ENCODE results near the gene NPTN. TPM values are rescaled to one million over a fixed set of nuclear protein-coding genes. Genes with fewer than 3 reads are reported as not detected.
"Not testable (repeated sequence)": the region's sequence is repeated elsewhere in the genome, so short reads cannot be mapped to it uniquely, and the experiment has no call there.

The NPTN gene
- 73.7 TPM for polyA plus RNA-seq (ENCODE audit: insufficient read length)

DNA sequence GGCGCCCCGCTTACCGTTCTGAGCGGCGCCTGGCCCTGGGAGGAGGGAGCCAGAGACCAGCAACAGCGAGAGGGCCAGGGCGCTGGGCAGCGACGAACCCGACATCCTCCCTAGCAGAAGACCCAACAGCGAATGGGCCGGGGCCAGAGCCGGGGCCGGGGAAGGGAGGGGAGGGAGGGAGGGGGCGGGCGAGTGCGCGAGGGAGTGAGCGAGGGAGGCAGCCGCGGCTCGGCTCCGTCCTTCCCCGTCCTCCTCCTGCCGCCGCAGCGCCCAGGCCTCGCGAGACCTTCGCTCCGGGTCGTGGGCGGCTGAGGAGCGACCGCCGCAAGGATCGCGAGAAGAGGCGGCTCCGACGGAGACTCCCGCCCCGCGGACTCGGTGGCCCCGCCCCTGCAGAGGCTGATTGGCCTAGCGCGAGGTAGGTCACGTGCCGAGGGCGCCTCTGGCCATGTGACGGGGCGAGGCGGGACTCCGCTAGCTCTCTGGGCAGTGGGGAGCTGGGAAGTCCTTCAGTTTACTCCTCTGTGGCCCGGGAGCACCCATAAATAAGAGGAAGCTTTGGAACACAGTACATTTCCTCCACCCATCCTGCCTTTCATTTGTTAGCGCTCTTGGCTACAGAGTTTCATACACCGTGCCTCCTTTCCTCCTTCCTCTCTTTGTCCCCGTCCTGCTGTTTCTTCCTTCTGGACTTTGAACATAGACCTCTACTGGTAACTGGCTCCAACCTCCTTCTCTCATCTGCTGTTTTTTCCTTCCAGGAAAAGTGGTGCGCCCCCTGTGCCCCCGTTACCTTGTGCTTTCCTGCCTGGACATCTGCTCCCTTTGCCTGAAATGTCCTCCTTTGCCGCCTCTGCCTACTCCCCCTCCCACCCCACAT, at the start of gene NPTN:
TSS of gene NPTN (minus strand) at position 279 of the 880 bp plus-strand sequence. CDS start at position 105, 174 bp downstream.
- peak; percentile 91 for DNase-seq (ENCODE audit: low read depth)

DNA sequence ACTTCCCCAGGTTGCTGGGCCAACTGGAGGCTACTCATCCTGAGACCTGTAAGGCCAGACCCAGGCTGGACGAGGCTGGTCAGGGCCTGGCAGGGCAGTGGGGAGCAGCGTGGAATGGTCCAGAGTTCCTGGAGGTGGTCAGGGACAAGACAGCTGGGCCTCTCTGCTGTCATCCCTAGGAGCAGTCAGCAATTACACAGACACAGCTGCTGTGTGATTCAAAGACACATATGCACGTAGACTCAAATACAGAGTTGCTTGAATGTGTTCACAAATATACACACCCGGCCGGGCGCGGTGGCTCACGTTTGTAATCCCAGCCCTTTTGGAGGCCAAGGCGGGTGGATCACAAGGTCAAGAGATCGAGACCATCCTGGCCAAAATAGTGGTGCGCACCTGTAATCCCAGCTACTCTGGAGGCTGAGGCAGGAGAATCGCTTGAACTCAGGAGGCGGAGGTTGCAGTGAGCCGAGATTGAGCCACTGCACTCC, 49.5 kb upstream of the NPTN start:
- DNase-seq (ENCODE audit: low read depth), result no peak

DNA sequence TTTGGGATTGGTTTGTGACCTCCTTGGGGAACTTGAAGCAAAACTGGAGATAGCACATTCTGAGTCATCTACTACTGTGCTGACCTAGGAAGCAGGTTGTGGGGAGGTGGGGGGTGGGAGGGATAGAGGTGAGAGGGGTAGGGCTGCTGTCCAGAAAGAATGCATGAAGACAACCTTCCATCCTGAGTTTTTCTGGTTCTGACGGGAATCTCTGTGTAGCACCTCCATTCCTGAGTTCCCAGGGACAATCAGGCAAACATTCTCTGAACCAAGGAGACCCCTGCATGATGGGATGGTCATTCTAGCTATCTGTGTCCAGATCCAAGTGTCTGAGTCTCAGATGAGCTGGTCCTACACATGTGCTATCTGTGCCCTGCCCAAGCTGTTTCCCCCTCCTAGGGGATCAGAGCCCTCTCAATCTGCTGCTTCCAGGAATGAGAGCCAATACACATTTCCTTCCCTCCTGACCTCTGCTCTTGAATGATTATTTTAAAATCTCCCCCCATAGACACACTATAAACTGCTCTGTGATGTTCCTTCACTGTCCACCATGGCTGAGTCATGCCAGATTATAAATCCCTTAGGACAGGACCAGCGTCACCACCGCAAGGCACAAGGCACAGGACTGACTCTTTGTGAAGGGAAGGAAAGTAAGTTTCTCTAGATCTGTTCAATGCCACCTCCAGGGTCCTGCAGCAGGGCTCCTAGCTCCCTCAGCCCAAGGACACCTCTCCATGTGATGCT, 48.8 kb upstream of the NPTN start:
- DNase-seq (ENCODE audit: low read depth), result no peak

DNA sequence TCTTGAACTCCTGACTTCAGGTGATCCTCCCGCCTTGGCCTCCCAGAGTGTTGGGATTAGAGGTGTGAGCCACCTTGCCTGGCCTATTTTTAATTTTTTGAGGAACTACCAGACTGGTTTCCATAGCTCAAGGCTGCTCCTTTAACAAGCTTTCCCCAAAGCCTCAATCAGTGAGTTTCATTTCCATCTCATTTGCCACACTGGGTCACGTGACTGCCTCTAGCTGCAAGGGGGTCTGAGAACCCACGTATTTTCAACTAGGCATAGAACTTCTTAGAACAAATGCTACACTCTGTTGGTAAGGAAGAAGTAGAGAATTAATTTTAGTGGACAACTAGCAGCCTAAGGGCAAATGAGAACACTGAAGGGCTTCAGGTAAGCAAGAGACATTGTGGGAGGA, 47.9 kb upstream of the NPTN start:
- DNase-seq (ENCODE audit: low read depth), result no peak

DNA sequence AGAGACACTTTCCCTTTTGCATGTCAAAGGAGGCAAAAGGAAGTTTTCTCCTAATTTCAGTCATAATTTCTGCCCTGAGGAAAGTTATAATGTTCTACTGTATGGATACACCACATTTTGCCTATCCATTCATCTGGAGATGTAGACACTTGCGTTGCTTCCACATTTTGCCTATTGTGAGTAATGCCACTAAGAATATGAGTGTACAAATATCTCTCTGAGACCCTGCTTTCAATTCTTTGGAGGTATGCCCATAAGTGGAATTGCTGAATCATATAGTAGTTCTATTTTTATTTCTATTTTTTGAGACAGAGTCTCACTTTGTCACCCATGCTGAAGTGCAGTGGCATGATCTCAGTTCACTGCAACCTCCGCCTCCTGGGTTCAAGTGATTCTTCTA, 47.4 kb upstream of the NPTN start:
- no peak for DNase-seq (ENCODE audit: low read depth)

DNA sequence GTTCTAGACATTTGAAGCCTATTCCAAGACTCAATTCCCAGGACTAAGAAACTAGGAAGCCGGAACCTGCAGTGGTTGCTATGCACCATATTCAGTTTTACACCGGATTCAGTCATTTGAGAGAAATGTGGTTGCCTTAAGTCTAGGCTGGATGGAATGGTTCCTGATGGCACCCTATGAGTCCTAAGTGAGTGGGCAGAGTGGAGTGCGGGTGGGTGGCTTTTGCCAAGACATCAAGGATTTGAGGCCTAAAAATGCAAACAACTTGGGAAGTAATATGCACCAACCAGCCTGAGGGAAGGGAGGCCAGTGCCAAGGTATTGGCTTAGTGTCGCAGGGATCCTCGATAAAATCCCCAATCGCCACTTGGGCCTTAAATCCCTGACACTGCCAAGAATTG, 46.8 kb upstream of the NPTN start:
- DNase-seq (ENCODE audit: low read depth), result no peak

DNA sequence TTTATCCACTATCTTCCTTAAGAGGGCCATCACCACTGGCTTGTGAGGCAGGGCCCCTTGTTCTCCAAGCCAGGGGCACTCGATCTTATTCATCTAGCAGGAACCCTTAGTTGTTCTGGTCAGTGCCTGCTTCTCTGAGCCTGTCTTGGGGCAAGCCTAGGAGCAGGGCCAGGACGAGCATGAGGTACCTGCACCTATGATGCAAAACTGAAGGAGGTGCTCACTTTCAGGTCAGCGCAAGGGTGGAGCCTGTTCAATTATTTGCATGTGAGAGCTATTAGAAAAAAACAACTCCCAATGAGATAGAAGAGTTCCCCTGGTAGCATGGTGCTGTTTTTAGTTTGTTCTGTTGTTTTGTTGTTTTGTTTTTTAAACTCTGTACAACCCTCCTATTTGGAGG, 46.0 kb upstream of the NPTN start:
- no peak for DNase-seq (ENCODE audit: low read depth)

DNA sequence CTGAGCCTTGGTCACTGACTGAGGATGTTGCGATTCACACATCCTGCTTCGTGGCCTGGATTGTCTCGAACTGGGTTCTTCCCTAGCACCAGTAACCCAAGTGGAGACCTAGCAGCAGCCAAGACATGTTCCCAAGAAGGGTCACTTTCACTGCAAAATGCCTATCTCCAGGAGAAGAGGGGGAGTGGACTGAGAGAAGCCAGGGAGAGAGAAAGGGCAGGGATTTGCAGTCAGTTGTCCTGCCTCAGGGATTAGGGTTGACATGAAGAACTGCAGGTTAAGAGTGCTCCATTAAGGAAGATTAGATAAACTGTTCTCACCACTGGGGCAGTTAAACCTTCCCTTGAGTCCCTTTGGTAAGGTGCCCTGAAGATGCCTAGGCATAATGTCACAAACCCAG, 45.3 kb upstream of the NPTN start:
- no peak for DNase-seq (ENCODE audit: low read depth)

DNA sequence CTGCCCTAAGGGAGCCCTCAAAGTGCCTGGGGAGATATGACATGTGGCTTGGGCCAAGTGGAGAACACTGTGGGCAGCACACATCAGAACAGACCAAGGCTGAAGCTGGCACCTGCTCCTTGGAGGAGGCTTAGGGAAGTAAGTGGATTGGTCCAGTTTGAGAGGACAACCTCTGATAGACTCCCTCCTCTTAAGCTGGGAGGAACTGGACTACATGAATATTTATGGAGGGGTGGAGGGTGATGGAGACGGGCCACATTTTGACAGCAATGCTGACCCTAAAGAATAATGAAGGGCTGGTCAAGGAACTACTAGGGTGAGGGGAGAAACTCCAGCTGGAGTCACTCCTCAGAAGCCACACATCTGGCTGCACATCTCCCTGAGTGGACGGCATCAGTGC, 44.5 kb upstream of the NPTN start:
- DNase-seq (ENCODE audit: low read depth), result no peak

DNA sequence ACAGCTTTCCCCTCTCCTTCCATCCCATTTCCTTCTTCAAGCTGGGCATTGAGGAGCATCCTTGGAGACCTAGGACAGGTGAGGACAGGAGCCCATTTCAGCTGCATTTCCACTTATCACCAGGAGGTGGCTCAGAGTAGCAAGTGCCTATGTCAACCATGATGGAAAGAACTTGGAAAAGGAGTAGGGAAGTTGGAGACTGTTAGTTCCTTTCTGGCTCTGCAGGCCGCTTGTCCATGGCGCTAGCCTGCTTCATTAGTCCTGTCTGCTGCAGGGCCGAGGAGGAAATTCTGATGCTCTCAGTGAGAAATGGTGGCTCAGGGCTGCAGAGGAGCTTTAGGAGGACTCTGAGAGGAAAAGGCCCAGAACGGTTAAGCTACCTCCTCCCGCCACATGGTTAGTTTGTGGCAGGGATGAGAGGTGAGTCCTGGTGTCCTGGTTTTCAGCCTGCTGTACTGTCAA, 44.0 kb upstream of the NPTN start:
- peak; percentile 74 for DNase-seq (ENCODE audit: low read depth)

DNA sequence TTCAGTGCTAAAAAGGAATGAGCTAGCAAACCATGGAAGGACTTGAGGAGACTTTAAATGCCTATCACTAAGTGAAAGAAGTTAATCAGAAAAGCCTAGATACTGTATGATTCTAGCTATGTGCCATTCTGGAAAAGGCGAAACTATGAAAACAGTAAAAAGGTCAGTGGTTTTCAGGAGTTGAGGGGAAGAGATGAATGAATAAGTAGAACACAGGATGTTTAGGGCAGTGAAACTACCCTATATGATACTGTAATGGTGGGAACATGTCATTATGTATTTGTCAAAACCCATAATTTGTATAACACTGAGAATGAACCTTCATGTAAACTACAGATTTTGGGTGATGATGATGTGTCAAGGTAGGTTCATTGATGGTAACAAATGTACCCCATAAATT, 41.4 kb upstream of the NPTN start:
- DNase-seq (ENCODE audit: low read depth), result no peak

DNA sequence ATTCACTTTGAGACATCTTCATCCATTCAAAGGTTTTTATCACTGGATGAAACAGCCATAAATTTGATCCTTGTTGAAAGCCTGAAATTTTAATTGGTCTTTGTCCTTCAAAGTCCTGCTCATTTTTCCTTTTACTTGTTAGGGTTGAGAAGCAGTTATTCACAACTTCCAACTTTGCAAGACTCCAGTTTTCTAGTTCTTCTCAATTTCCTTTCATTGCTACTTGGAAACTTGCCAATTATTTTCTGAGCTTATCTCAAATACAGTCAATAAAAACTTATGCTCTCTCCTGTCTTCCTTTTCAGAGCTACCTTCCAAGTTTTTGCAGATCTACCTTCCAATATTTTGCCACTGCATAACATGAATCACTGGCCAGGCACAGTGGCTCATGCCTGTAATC, 27.3 kb upstream of the NPTN start:
- DNase-seq (ENCODE audit: low read depth), result no peak

DNA sequence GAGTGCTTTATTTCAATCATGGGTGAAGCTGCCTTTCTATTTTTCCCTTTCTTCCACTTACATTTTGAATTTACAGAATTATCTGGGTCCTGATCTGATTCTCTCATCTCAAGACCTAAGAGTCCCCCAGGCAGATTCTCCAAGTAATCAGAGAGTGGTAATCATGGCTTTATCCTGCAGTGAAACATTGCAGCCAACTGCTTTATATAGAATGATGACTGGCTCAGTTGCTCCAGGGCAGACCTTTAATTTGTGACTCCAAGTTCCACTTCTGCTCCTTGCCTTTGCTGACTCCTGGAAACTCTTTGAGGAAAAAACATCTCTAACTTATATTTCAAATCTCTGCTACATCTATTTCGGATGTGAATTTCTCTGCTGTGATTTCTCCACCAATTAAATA, 25.5 kb upstream of the NPTN start:
- no peak for DNase-seq (ENCODE audit: low read depth)

DNA sequence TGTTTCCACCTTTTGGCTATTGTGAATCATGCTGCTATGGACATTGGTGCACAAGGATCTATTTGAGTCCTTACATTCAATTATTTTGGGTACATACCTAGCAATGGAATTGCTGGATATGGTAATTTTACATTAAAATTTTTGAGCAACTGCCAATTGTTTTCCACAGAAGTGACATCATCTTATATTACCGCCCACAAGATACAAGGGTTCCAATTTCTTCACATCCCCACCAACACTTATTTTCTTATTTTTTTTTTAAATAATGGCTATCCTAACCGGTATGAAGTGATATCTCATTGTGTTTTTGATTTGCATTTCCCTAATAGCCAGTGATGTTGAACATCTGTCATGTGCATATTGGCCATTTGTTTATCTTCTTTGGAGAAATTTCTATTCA, 22.5 kb upstream of the NPTN start:
- no peak for DNase-seq (ENCODE audit: low read depth)

DNA sequence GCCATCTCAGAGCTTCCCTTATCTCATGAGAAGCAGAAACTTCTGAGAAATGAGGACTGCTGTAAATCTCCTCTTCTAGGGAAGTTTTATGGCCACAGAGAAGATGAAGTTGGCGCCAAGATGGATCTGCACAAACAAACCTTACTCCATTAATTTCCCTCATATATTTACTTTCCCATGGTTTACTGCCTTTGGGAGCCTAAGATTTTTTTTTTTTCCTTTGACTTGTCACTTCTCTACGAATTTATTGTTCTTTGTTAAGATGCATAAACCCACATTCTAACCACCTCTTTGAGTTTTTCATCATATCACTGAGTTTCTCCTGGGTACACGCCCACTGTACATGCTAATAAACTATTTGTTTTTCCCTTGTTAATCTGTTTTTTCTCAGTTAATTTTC, 21.5 kb upstream of the NPTN start:
- no peak for DNase-seq (ENCODE audit: low read depth)

DNA sequence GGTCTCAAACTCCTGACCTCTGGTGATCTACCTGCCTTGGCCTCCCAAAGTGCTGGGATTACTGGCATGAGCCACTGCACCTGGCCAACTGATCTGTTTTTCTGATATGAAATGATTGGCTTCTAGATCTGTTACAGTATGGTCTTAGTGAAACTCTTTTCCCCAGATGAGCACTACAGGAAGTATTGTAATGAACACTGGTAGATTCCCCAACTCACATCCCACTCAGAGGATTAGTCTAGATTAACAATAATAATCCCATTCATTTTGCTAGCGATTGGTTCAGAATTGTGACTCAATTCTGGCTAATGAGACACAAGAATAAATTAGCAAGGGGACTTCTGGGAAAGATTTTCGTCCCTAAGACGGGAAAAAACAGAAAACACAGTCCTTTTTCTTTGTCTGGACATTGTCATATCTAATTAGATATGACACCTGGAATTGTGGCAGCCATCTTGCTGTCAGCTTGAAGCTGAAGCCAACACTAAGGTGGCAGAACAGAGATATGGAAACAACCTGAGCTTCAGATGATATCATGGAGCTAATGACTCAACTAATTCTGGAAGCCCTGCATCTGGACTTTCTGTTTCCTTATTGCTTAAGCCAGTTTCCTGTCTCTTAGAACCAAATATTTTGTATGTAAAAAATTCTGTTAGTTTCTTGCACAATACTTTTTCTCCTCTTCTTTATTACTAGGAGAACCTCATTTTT, 17.4 kb upstream of the NPTN start:
- DNase-seq (ENCODE audit: low read depth), result no peak

DNA sequence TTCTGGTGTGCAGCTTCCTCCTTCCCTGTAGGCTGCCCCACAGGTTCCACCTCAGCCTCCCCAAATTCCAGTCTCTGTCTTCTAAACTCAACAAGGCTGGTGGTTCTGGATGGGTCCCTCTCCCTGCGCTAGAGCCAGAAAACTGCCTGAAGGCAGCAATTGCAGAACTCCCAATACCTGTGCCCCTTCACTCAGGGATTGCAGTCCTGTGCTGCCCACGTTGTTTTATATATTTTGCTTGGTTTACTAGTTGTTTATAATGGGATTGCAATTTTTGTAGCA, 14.8 kb upstream of the NPTN start:
- DNase-seq (ENCODE audit: low read depth), result no peak

DNA sequence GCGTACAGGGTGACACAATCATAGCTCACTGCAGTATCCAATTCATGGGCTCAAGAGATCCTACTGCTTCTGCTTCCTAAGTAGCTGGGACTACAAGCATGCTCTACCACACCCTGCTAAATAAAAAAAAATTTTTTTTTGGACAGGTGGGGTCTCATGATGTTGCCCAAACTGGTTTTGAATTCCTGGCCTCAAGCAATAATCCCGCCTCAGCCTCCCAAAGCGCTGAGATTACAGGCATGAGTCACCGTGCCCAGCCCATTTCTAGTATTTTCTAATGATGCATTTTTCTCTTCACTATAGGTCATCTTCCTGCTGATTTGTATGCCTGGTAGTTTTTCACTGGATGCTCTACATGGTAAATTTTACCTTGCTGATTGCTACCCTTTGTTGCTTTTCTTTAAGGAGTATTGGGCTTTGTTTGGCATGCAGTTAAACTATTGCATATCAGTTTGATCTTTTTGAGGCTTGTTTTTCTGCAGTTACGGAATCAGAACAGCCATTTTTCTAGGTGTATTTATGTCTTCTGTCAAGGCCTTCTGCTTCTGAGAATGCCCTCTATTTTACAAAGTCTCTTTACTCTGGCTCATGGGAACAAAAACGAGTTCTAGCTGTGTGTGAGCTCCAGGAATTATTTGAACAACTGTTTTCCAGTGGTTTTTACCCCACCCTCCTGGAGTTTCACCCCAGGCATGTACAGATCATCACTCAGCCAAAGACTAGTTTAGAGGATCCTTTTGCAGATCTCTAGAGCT, 14.2 kb upstream of the NPTN start:
- DNase-seq (ENCODE audit: low read depth), result no peak

DNA sequence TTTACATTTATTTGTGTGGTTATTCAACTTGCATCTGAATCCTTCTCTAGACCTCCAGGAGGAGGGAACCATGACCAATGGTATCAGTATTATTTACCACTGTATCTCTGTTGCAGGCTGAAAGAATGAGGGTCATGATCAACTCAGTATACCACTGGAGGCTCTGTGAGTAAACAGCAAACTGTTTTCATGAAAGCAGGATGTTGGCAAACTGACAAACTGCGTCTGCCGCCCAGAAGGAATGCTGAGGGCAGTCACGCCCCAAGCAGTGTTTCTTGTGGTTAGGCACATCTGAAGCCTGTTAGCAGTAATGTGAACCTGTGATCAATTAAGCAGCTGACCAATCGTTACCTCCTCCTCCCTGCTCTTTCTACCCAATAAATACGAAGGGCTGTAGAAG, 6.3 kb upstream of the NPTN start:
- DNase-seq (ENCODE audit: low read depth), result not testable (repeated sequence)

DNA sequence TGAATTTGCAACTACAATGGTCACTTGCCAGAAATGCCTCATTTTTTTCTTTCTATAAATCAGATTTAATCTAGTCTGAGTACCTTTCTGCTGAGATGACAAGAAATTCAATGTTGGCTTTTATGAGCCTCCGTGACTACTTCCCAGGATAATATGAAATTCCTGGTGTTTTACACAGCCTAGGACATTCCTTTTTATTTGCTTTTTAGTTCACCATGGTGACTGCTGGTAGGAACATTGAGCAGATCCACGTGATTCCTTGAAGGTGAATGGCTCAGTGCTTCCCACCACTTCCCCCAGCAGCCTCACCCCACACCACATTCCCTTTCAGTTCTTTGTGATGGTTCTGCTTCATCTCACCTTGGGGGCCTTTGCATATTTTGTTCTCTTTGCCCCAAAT, 4.3 kb upstream of the NPTN start:
- DNase-seq (ENCODE audit: low read depth), result no peak

DNA sequence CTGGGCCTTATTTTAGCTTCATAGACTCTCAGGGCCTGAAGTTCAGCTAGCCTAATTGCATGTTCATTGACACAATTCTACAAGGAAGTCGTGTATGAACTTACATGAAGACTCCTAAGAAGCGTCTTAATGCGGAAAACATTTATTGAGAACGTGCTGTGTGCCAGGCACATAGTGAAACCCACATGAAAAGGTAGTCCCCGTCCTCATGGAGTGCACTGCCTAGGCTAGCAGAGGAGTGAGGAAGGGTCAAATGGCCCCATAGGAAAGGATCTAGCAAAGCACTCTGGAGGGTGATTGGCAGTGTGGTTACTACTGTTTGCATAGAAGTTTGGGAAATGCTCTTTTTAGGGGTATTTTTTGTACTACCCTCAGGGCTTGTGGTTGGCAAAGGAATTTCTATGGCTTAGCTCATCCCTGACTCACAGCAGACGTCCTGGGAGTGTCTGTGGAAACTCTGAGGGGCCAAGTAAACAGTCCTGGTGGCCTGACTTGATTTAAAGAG, 854 bp upstream of the NPTN start:
- DNase-seq (ENCODE audit: low read depth), result no peak

DNA sequence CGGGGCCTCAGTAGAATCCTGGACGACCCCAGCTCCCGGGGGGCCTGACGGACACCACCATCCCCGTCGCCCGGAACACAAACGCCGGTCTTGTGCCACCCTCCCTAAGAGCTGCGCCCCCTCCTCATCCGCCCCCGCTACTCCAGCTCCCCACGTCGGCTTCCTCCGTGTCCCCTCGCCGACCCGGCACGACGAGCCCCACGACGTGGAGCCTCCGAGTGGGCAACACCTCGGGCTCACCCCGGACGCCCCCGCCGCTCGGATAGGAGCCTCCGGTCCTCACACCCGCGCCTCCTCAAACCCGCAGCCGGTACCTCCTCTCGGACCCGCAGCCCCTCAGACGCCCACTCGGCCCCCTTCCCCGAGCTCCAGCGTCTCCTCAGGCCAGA, 525 bp downstream of the NPTN start:
- DNase-seq (ENCODE audit: low read depth), result no peak

Measured in forelimb muscle (tissue), 1 donor.